ENCODE measurements around the gene YPEL2. TPM values are rescaled to one million over a fixed set of nuclear protein-coding genes. Genes with fewer than 3 reads are reported as not detected.

The YPEL2 gene
- total RNA-seq, 1 experiment from 2014 or later, result 0.98 TPM

DNA sequence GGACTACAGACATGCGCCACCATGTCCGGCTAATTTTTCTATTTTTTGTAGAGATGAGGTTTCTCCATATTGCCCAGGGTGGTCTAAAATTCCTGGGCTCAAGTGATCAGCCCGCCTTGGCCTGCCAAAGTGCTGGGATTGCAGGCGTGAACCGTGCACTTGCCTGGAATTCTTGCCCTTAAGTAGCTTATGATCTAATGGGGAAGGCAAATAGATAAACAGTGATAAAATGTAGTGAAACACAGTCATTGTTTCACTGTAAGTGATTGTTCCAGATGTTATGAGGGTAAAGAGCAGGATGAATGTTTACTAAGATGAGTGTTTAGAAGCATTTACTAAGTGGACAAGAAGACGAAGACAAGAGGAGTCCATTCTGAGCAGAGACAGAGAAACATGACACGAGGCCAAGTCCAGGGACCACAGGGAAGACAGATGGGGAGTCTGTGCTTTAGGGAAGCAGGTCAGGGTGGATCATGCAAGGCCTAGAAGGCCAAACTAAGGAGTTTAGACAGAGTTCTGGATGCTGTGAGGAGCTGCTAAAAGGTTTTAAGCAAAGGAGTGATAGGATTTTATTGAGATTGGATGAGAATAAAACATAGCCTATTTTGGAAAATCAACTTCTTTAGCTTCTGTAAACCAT, 36.9 kb downstream of the YPEL2 start:
- Histone ChIP-seq H3K18ac (ENCODE audit: insufficient read length, low read depth, low read length) (no peak overlapping the region), H3K4me2 (ENCODE audit: insufficient read depth, insufficient read length, low read length) (no peak overlapping the region), H3K79me1 (ENCODE audit: insufficient read depth, low read depth, low read length, poor library complexity, severe bottlenecking) (no peaks in the 10 kb centered on the region), H2BK15ac (ENCODE audit: low read depth, low read length) (no peak overlapping the region), H2BK12ac (ENCODE audit: insufficient read length, low read depth, low read length) (no peak overlapping the region), H3K4me1 (ENCODE audit: insufficient read depth, low read length) (peaks cover 14% of the 10 kb centered on the region; the same call in 1 of the 2 replicates), H4K8ac (replicated peaks; ENCODE audit: insufficient read length, low read depth, low read length) (no peak overlapping the region), H3K14ac (ENCODE audit: insufficient read depth, low read length) (no peak overlapping the region), H3K79me2 (ENCODE audit: insufficient read depth, low read length) (no peaks in the 10 kb centered on the region), H2BK5ac (ENCODE audit: insufficient read length, low read length) (no peak overlapping the region), H4K5ac (ENCODE audit: insufficient read length, low read depth, low read length) (no peak overlapping the region), H3K23ac (ENCODE audit: insufficient read length, low read depth, low read length) (no peak overlapping the region), H4K91ac (ENCODE audit: insufficient read length, low read depth, low read length) (no peak overlapping the region), H2BK120ac (ENCODE audit: low read depth, low read length, poor library complexity, severe bottlenecking) (no peak overlapping the region), H2AFZ (ENCODE audit: low read length) (no peak overlapping the region), H3K9ac (ENCODE audit: extremely low read depth, insufficient read length, low read length) (no peak overlapping the region), H3K27ac (ENCODE audit: insufficient read length, low read depth, low read length) (no peak overlapping the region), H3T11ph (ENCODE audit: low read length) (no peak overlapping the region), H4K20me1 (ENCODE audit: control insufficient read depth, insufficient read depth, insufficient read length) (no peaks in the 10 kb centered on the region), H3K9me3 (ENCODE audit: control insufficient read depth, low read depth, low read length) (no peaks in the 10 kb centered on the region), H3K23me2 (ENCODE audit: insufficient read length, low read depth, low read length, poor library complexity, severe bottlenecking) (no peaks in the 10 kb centered on the region), H2BK20ac (ENCODE audit: low read depth, low read length, poor library complexity, severe bottlenecking) (no peak overlapping the region), H2AK5ac (ENCODE audit: insufficient read length, low read length) (no peak overlapping the region), H3K56ac (ENCODE audit: insufficient read length, low read depth, low read length) (no peak overlapping the region), H3K4ac (ENCODE audit: low read depth, low read length) (no peak overlapping the region), H3K27me3 (ENCODE audit: insufficient read depth, low read length) (no peaks in the 10 kb centered on the region)
- Mint-ChIP-seq H3K4me1 (peaks cover 70 to 79% of the 10 kb centered on the region in 2 experiments), H3K36me3 (ENCODE audit: insufficient read depth in 1 of 3, low read depth in 3 of 3) (no peaks in the 10 kb centered on the region), H3K27me3 (ENCODE audit: low read depth) (0 out of 2 replicates have a peak, but pooled peaks cover 1% of the 10 kb centered on the region), H3K9me3 (no peaks in the 10 kb centered on the region), H3K27ac (no peak overlapping the region), H3K4me3 (no peak overlapping the region; a peak in 1 of 5 replicates)
- TF ChIP-seq, protein P1, sequence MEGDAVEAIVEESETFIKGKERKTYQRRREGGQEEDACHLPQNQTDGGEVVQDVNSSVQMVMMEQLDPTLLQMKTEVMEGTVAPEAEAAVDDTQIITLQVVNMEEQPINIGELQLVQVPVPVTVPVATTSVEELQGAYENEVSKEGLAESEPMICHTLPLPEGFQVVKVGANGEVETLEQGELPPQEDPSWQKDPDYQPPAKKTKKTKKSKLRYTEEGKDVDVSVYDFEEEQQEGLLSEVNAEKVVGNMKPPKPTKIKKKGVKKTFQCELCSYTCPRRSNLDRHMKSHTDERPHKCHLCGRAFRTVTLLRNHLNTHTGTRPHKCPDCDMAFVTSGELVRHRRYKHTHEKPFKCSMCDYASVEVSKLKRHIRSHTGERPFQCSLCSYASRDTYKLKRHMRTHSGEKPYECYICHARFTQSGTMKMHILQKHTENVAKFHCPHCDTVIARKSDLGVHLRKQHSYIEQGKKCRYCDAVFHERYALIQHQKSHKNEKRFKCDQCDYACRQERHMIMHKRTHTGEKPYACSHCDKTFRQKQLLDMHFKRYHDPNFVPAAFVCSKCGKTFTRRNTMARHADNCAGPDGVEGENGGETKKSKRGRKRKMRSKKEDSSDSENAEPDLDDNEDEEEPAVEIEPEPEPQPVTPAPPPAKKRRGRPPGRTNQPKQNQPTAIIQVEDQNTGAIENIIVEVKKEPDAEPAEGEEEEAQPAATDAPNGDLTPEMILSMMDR (conservative IDR thresholded peaks at IDR 0.05), result no peak
- WGBS (ENCODE audit: extremely low coverage, insufficient read length, low lambda C conversion rate), result no CpG with 5 or more reads among the region's 7 CpGs
- no peak for DNase-seq
